ENCODE results near the gene BBS9. TPM values are rescaled to one million over a fixed set of nuclear protein-coding genes. Genes with fewer than 3 reads are reported as not detected.

Gene BBS9
- total and polyA plus RNA-seq, 2 donors from 2014 or later = 9.0 to 23.4 TPM

DNA sequence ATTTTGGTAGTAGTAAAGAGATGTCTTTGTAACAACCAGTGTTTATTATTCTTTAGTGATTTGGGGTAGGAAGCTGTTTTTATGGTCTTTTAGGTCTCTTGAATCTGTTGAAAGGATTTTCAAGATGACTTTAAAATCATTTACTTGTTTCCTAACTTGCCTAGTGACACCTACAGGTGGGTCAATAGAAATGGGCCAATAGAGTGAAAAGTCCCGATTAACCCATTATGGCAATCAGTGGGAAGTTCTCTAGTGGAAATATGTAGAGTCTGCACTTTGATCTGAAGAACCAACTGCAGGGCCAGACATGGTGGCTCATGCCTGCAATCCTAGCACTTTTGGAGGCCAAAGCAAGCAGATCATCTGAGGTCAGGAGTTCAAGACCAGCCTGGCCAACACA lies 401.3 kb downstream of the BBS9 start:
- Histone ChIP-seq H3K27ac (ENCODE audit: low read depth in 2 of 2, low read length in 2 of 2) (no peak overlapping the region), H3K4me3 (ENCODE audit: low read length in 3 of 3) (no peak overlapping the region), H3K4me1 (ENCODE audit: control insufficient read depth in 2 of 3, insufficient read depth in 2 of 3, low read depth in 1 of 3, low read length in 3 of 3) (peaks cover 0 to 3% (median 0%) of the 10 kb centered on the region in 3 donors), H3K9ac (ENCODE audit: low read length in 3 of 3) (no peak overlapping the region), H3K9me3 (ENCODE audit: control insufficient read depth in 2 of 3, insufficient read depth in 1 of 3, low read length in 3 of 3) (no peaks in the 10 kb centered on the region), H3K36me3 (ENCODE audit: control insufficient read depth in 2 of 3, insufficient read depth in 3 of 3, low read length in 3 of 3) (peaks cover 0 to 3% (median 0%) of the 10 kb centered on the region in 3 donors), H3K27me3 (ENCODE audit: control insufficient read depth, insufficient read depth, low read length) (no peaks in the 10 kb centered on the region)
- FAIRE-seq (no peak), DNase-seq (no peak)
- TF ChIP-seq, protein P1, sequence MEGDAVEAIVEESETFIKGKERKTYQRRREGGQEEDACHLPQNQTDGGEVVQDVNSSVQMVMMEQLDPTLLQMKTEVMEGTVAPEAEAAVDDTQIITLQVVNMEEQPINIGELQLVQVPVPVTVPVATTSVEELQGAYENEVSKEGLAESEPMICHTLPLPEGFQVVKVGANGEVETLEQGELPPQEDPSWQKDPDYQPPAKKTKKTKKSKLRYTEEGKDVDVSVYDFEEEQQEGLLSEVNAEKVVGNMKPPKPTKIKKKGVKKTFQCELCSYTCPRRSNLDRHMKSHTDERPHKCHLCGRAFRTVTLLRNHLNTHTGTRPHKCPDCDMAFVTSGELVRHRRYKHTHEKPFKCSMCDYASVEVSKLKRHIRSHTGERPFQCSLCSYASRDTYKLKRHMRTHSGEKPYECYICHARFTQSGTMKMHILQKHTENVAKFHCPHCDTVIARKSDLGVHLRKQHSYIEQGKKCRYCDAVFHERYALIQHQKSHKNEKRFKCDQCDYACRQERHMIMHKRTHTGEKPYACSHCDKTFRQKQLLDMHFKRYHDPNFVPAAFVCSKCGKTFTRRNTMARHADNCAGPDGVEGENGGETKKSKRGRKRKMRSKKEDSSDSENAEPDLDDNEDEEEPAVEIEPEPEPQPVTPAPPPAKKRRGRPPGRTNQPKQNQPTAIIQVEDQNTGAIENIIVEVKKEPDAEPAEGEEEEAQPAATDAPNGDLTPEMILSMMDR (IDR thresholded peaks at IDR 0.05; ENCODE audit: borderline replicate concordance, extremely low read depth, insufficient read depth) = no peak
- intact Hi-C loops (cut with DNase I) = no loop called here

DNA sequence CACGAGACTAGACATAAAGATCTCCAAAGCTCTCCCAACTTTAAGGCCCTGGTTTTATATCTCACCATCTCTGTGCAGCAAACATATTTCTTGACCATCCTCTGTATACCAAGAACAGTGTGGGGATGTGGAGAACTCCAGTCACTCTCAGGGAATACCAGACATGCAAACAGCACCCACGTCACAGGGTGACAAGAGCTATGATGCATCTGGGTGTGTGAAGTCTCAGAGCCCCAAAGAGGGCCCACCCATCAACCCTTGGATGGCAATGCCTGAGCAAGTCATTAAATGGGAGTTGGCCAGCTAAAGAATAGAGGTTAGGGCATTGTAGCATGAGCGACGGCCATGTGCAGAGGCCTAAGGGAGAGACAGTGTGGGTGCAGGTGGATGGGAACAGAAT lies 402.5 kb downstream of the BBS9 start:
- H3K9ac ChIP-seq (ENCODE audit: low read length in 3 of 3) = no peak overlapping the region
- FAIRE-seq (no peak), DNase-seq (no peak)
- H3K4me3 ChIP-seq (ENCODE audit: low read length in 3 of 3) = no peak overlapping the region
- H3K27me3 ChIP-seq (ENCODE audit: control insufficient read depth, insufficient read depth, low read length) = no peaks in the 10 kb centered on the region
- intact Hi-C loops (cut with DNase I) = no loop called here
- H3K9me3 ChIP-seq (ENCODE audit: control insufficient read depth in 2 of 3, insufficient read depth in 1 of 3, low read length in 3 of 3) = no peaks in the 10 kb centered on the region
- TF ChIP-seq, protein P1 (IDR thresholded peaks at IDR 0.05; ENCODE audit: borderline replicate concordance, extremely low read depth, insufficient read depth) = no peak
- H3K36me3 ChIP-seq (ENCODE audit: control insufficient read depth in 2 of 3, insufficient read depth in 3 of 3, low read length in 3 of 3) = peaks cover 0 to 3% (median 0%) of the 10 kb centered on the region in 3 donors
- peaks cover 0 to 4% (median 0%) of the 10 kb centered on the region in 3 donors for H3K4me1 ChIP-seq (ENCODE audit: control insufficient read depth in 2 of 3, insufficient read depth in 2 of 3, low read depth in 1 of 3, low read length in 3 of 3)
- no peak overlapping the region for H3K27ac ChIP-seq (ENCODE audit: low read depth in 2 of 2, low read length in 2 of 2)

DNA sequence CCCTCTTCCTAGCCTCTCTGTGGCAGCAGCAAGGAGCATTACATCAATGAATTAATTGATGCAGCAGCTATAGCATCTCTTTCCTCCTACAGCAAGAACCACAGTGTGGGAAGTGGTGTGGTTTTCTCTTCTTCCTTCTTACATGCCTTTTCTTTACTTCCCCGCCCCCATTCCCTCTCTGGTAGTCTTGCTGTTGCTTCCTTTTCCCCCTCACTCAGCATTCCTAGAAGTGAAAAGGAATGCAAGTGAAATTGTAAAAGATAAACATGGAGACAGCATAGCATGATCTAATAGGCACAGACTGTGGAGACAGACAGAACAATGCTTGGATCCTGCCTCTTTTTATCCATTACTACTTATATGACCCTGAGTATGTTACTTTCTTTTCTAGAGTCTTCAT lies 405.5 kb downstream of the BBS9 start:
- H3K9me3 ChIP-seq (ENCODE audit: control insufficient read depth in 2 of 3, insufficient read depth in 1 of 3, low read length in 3 of 3) = peaks cover 0 to 4% (median 0%) of the 10 kb centered on the region in 3 donors
- intact Hi-C loops (cut with DNase I) = no loop called here
- peak in 2 of 5 donors; percentile 34 to 69 for DNase-seq
- H3K27me3 ChIP-seq (ENCODE audit: control insufficient read depth, insufficient read depth, low read length) = no peaks in the 10 kb centered on the region
- no peak overlapping the region for H3K4me3 ChIP-seq (ENCODE audit: low read length in 3 of 3)
- H3K4me1 ChIP-seq (ENCODE audit: control insufficient read depth in 2 of 3, insufficient read depth in 2 of 3, low read depth in 1 of 3, low read length in 3 of 3) = peaks cover 0 to 4% (median 0%) of the 10 kb centered on the region in 3 donors
- peaks cover 0 to 3% (median 0%) of the 10 kb centered on the region in 3 donors for H3K36me3 ChIP-seq (ENCODE audit: control insufficient read depth in 2 of 3, insufficient read depth in 3 of 3, low read length in 3 of 3)
- no peak overlapping the region for H3K27ac ChIP-seq (ENCODE audit: low read depth in 2 of 2, low read length in 2 of 2)
- TF ChIP-seq, protein P1 (IDR thresholded peaks at IDR 0.05; ENCODE audit: borderline replicate concordance, extremely low read depth, insufficient read depth) = no peak
- H3K9ac ChIP-seq (ENCODE audit: low read length in 3 of 3) = no peak overlapping the region
- no peak for FAIRE-seq

DNA sequence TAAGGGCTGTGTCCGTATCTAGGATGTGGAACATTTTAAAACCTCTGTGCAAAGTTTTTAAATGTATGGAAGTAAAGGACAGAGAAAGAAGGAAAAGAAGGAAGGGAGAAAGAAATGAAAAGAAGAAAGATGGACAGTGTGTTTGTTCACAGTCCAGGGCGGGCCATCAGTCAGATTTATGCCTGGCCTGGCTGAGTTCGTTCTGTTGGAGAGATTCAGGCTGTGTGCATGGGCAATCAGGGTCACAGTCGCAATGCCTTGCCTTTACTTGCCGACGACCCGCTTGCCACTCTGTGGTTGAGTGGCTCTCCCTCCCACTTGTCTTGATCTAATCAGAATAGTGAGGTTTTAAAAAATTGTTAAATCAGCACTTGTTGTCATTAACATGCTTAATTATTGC lies 406.6 kb downstream of the BBS9 start:
- H3K27ac ChIP-seq (ENCODE audit: low read depth in 2 of 2, low read length in 2 of 2) = no peak overlapping the region
- no peak for FAIRE-seq
- TF ChIP-seq, protein P1 (IDR thresholded peaks at IDR 0.05; ENCODE audit: borderline replicate concordance, extremely low read depth, insufficient read depth) = no peak

More for the DNA sequence above, 406.6 kb downstream of the BBS9 start:
- intact Hi-C loops (cut with DNase I) = no loop called here
- peaks cover 0 to 4% (median 0%) of the 10 kb centered on the region in 3 donors for H3K9me3 ChIP-seq (ENCODE audit: control insufficient read depth in 2 of 3, insufficient read depth in 1 of 3, low read length in 3 of 3)
- peaks cover 0 to 4% (median 0%) of the 10 kb centered on the region in 3 donors for H3K4me1 ChIP-seq (ENCODE audit: control insufficient read depth in 2 of 3, insufficient read depth in 2 of 3, low read depth in 1 of 3, low read length in 3 of 3)
- peaks cover 0 to 3% (median 0%) of the 10 kb centered on the region in 3 donors for H3K36me3 ChIP-seq (ENCODE audit: control insufficient read depth in 2 of 3, insufficient read depth in 3 of 3, low read length in 3 of 3)
- peak in 4 of 5 donors; percentile 43 to 66 (median 54) for DNase-seq
- no peak overlapping the region for H3K9ac ChIP-seq (ENCODE audit: low read length in 3 of 3)
- no peak overlapping the region for H3K4me3 ChIP-seq (ENCODE audit: low read length in 3 of 3)
- H3K27me3 ChIP-seq (ENCODE audit: control insufficient read depth, insufficient read depth, low read length) = no peaks in the 10 kb centered on the region

Data from kidney (tissue), 14 donors.